H1 (cell line): ENCODE results near the gene SH3PXD2B. TPM values are rescaled to one million over a fixed set of nuclear protein-coding genes. Genes with fewer than 3 reads are reported as not detected.

Experiments used
- CTCF ChIA-PET: fragments of 300-600 bp; sonication (Branson Sonifier 250); formaldehyde crosslinking; loops from one replicate; lab custom pipeline; 2021; ENCODE audit not compliant: partially characterized antibody; lab: Charles Lee
- POLR2A ChIA-PET: fragments of 300-600 bp; sonication (Branson Sonifier 250); formaldehyde crosslinking; loops from one replicate; lab custom pipeline; 2021; ENCODE audit warnings: inconsistent platforms; ENCODE audit not compliant: partially characterized antibody; lab: Charles Lee
- DNase-seq, 2 experiments: peaks; one replicate each; pipeline versions ENCODE4 v3.0.0 to v3.0.0-alpha.2; 2010 to 2022; ENCODE audit warnings: low spot score in 2 of 2, low read depth in 1 of 2, mixed read lengths in 1 of 2
- FAIRE-seq: peaks from 2 replicates; lab custom pipeline; 2011; peaks lifted over from hg19 to GRCh38; lab: Jason Lieb, UNC
- H2AFZ ChIP-seq: 2 replicates; pipeline ENCODE4 v1.8.1; 2012; ENCODE audit warnings: low read length, inconsistent platforms
- H2AK5ac ChIP-seq: 2 replicates; pipeline ENCODE4 v1.6.1; 2013; ENCODE audit warnings: low read depth, low read length
- H2BK120ac ChIP-seq: replicated peaks from 2 replicates; pipeline ENCODE3; 2013; ENCODE audit warnings: low read depth, low read length, inconsistent platforms
- H2BK12ac ChIP-seq: 2 replicates; pipeline ENCODE4 v1.6.1; 2013; ENCODE audit warnings: low read depth, low read length
- H2BK15ac ChIP-seq: 2 replicates; pipeline ENCODE4 v1.6.1; 2013; ENCODE audit warnings: low read length
- H2BK20ac ChIP-seq: 2 replicates; pipeline ENCODE4 v1.6.1; 2013; ENCODE audit warnings: low read length
- H2BK5ac ChIP-seq: 2 replicates; pipeline ENCODE4 v1.6.1; 2013; ENCODE audit warnings: low read depth, low read length
- H3K14ac ChIP-seq: 2 replicates; pipeline ENCODE4 v1.6.1; 2013; ENCODE audit warnings: inconsistent platforms; ENCODE audit not compliant: insufficient read length
- H3K18ac ChIP-seq: 2 replicates; pipeline ENCODE4 v1.6.1; 2013; ENCODE audit warnings: low read length; ENCODE audit errors: extremely low read depth
- H3K23ac ChIP-seq: 2 replicates; pipeline ENCODE4 v1.6.1; 2013; ENCODE audit warnings: inconsistent platforms; ENCODE audit not compliant: insufficient read length
- H3K23me2 ChIP-seq: 2 replicates; pipeline ENCODE4 v1.6.1; 2013; ENCODE audit warnings: low read depth, low read length
- H3K27ac ChIP-seq: 2 replicates; pipeline ENCODE4 v1.6.1; 2011; ENCODE audit warnings: low read depth, low read length, inconsistent platforms
- H3K27me3 ChIP-seq, 4 experiments: replicated peaks in 1 of 4; 1 replicate in 1 of 4; 2 replicates in 3 of 4; pipeline versions ENCODE4 v1.6.1 to v1.8.1; 2011 to 2013; ENCODE audit warnings: low read length in 3 of 4, mild to moderate bottlenecking in 3 of 4, inconsistent platforms in 2 of 4, mixed read lengths in 2 of 4, moderate library complexity in 1 of 4; ENCODE audit not compliant: control insufficient read depth in 3 of 4, insufficient read depth in 3 of 4; ENCODE audit errors: extremely low read depth in 1 of 4
- H3K36me3 ChIP-seq, 4 experiments: 2 replicates each; pipeline versions ENCODE4 v1.6.1 to v1.8.1; 2011 to 2013; ENCODE audit warnings: mild to moderate bottlenecking in 4 of 4, low read length in 3 of 4, moderate library complexity in 2 of 4, control low read depth in 1 of 4, inconsistent platforms in 1 of 4; ENCODE audit not compliant: insufficient read depth in 4 of 4, control insufficient read depth in 2 of 4
- H3K4ac ChIP-seq: replicated peaks from 2 replicates; pipeline ENCODE3; 2013; ENCODE audit warnings: low read length, low read depth, mixed read lengths, inconsistent platforms; ENCODE audit not compliant: insufficient read length
- H3K4me1 ChIP-seq, 4 experiments: replicated peaks in 1 of 4; 1 replicate in 1 of 4; 2 replicates in 3 of 4; pipeline versions ENCODE4 v1.6.1 to v1.8.1; 2011 to 2013; ENCODE audit warnings: low read length in 3 of 4, inconsistent platforms in 2 of 4, mixed read lengths in 1 of 4; ENCODE audit not compliant: insufficient read depth in 4 of 4, control insufficient read depth in 3 of 4
- H3K4me2 ChIP-seq, 2 experiments: 2 replicates each; pipeline versions ENCODE4 v1.6.1 to v1.8.1; 2011 to 2013; ENCODE audit warnings: low read depth in 2 of 2, low read length in 2 of 2, control low read depth in 1 of 2, inconsistent platforms in 1 of 2, mild to moderate bottlenecking in 1 of 2; ENCODE audit not compliant: insufficient read depth in 1 of 2
- H3K4me3 ChIP-seq, 4 experiments: fragments of 200-600, 300-600 bp in 1 of 4; sonication (generic), shearing (Covaris generic), sonication (Bioruptor Twin) in 1 of 4; 2 replicates each; pipeline versions ENCODE4 v1.5.1 to v1.8.1; 2011 to 2016; ENCODE audit warnings: low read length in 4 of 4, low read depth in 3 of 4, control low read depth in 2 of 4, inconsistent platforms in 2 of 4, mild to moderate bottlenecking in 2 of 4, mixed read lengths in 1 of 4, moderate library complexity in 1 of 4; ENCODE audit not compliant: insufficient read depth in 2 of 4; ENCODE audit errors: extremely low read depth in 1 of 4
- H3K56ac ChIP-seq: replicated peaks from 2 replicates; pipeline ENCODE3; 2013; ENCODE audit warnings: low read depth, mild to moderate bottlenecking, mixed read lengths, low read length, inconsistent platforms; ENCODE audit not compliant: insufficient read length
- H3K79me1 ChIP-seq: 2 replicates; pipeline ENCODE4 v1.6.1; 2013; ENCODE audit warnings: low read depth, low read length, control low read depth
- H3K79me2 ChIP-seq, 2 experiments: 2 replicates each; pipeline versions ENCODE4 v1.6.1 to v1.8.1; 2012 to 2013; ENCODE audit warnings: low read length in 2 of 2, mild to moderate bottlenecking in 2 of 2, inconsistent platforms in 1 of 2; ENCODE audit not compliant: insufficient read depth in 2 of 2, control insufficient read depth in 1 of 2
- H3K9ac ChIP-seq, 4 experiments: replicated peaks in 1 of 4; 1 replicate in 1 of 4; 2 replicates in 3 of 4; pipeline versions ENCODE4 v1.6.1 to v1.8.1; 2011 to 2013; ENCODE audit warnings: low read depth in 3 of 4, low read length in 3 of 4, control low read depth in 2 of 4, mild to moderate bottlenecking in 2 of 4, moderate library complexity in 2 of 4, inconsistent platforms in 1 of 4; ENCODE audit errors: extremely low read depth in 1 of 4
- H3K9me3 ChIP-seq, 2 experiments: 2 replicates each; pipeline versions ENCODE4 v1.6.1 to v1.8.1; 2012 to 2013; ENCODE audit warnings: mild to moderate bottlenecking in 2 of 2, moderate library complexity in 2 of 2, control low read depth in 1 of 2, inconsistent platforms in 1 of 2, low read depth in 1 of 2, low read length in 1 of 2, mixed read lengths in 1 of 2; ENCODE audit not compliant: insufficient read depth in 2 of 2
- H4K20me1 ChIP-seq, 2 experiments: replicated peaks in 1 of 2; 2 replicates each; pipeline versions ENCODE3 to v1.8.1; 2011 to 2013; ENCODE audit warnings: inconsistent platforms in 2 of 2, low read length in 2 of 2, mild to moderate bottlenecking in 1 of 2; ENCODE audit not compliant: insufficient read depth in 2 of 2, control insufficient read depth in 1 of 2
- H4K5ac ChIP-seq: 2 replicates; pipeline ENCODE4 v1.6.1; 2013; ENCODE audit warnings: low read length, low read depth, mixed read lengths, inconsistent platforms; ENCODE audit not compliant: insufficient read length
- H4K8ac ChIP-seq: 2 replicates; pipeline ENCODE4 v1.8.0; 2013; ENCODE audit warnings: mild to moderate bottlenecking, moderate library complexity, low read length, inconsistent platforms; ENCODE audit not compliant: insufficient read depth; ENCODE audit errors: extremely low read depth
- H4K91ac ChIP-seq: replicated peaks from 2 replicates; pipeline ENCODE3; 2013; ENCODE audit warnings: low read length, mixed read lengths, inconsistent platforms; ENCODE audit not compliant: insufficient read length
- CBX8 ChIP-seq: fragments of 300-800, 300-1000 bp; sonication (generic); IDR thresholded peaks from 2 replicates; pipeline ENCODE4 v1.7.1; 2016; ENCODE audit warnings: low read depth, low read length, borderline replicate concordance
- CHD1 ChIP-seq: IDR thresholded peaks from 2 replicates; pipeline ENCODE4 v1.6.1; 2012; ENCODE audit warnings: low read depth, low read length, improper control_type of control experiment
- CTBP2 ChIP-seq: IDR thresholded peaks from 2 replicates; pipeline ENCODE4 v1.7.0; 2011; ENCODE audit warnings: borderline replicate concordance, mild to moderate bottlenecking, moderate library complexity, mixed read lengths, low read length; ENCODE audit not compliant: insufficient read depth, insufficient read length
- GTF2F1 ChIP-seq: IDR thresholded peaks from 2 replicates; pipeline ENCODE4 v1.6.1; 2012; ENCODE audit warnings: low read depth, low read length, improper control_type of control experiment, borderline replicate concordance
- NANOG ChIP-seq: IDR thresholded peaks from 2 replicates; pipeline ENCODE4 v1.6.1; 2011; ENCODE audit warnings: low read length, low read depth, mild to moderate bottlenecking, inconsistent platforms; ENCODE audit not compliant: insufficient read depth, poor library complexity, severe bottlenecking
- POLR2A ChIP-seq, 2 experiments: IDR thresholded peaks; 1 replicate in 1 of 2; 2 replicates in 1 of 2; pipeline ENCODE4 v1.6.1; 2011; ENCODE audit warnings: low read depth in 2 of 2, low read length in 2 of 2, mild to moderate bottlenecking in 2 of 2; ENCODE audit errors: control extremely low read depth in 1 of 2
- SUZ12 ChIP-seq: fragments of 200-600 bp; sonication (generic); IDR thresholded peaks from 2 replicates; pipeline ENCODE4 v1.6.1; 2012; ENCODE audit warnings: mild to moderate bottlenecking, inconsistent platforms, low read length, moderate library complexity, mixed read lengths
- TAF1 ChIP-seq: IDR thresholded peaks from 2 replicates; pipeline ENCODE4 v1.6.1; 2011; ENCODE audit warnings: mild to moderate bottlenecking, low read depth, low read length
- USF2 ChIP-seq: IDR thresholded peaks from 2 replicates; pipeline ENCODE4 v1.6.1; 2011; ENCODE audit warnings: low read length, improper control_type of control experiment
- WGBS, 2 experiments: shearing (Covaris generic) in 1 of 2; methylation state at CpG; one replicate each; pipeline versions ENCODE4 v1.1.6 to v1.1.7; 2013 to 2015; ENCODE audit warnings: low lambda C conversion rate in 2 of 2, mixed read lengths in 2 of 2, inconsistent platforms in 1 of 2, low coverage in 1 of 2, missing lambda C conversion rate in 1 of 2; ENCODE audit not compliant: insufficient replicate concordance in 2 of 2, insufficient coverage in 1 of 2, insufficient read length in 1 of 2; ENCODE audit errors: extremely low coverage in 1 of 2, missing lambda C conversion rate in 1 of 2; 5-methylcytosine and 5-hydroxymethylcytosine counted together
- polyA plus RNA-seq, 7 experiments: library from polyadenylated mRNA; depleted of rRNA in 3 of 7; stranded (reverse) in 5 of 7; unstranded in 2 of 7; fragments of >200 nt in 5 of 7; fragments of 200-250 nt in 2 of 7; gene quantifications; 1 replicate in 5 of 7; 2 replicates in 1 of 7; 4 replicates in 1 of 7; pipeline versions ENCODE4 v1.2.1 to v1.2.3, GENCODE V29; 2011 to 2013; ENCODE audit warnings: missing spikeins in 2 of 7, mixed read lengths in 2 of 7
- total RNA-seq: library from RNA; stranded (reverse); fragmentation: NEBNext Ultra II Directional; extraction: Animal tissue kit (Norgen Biotek cat#: 25700); gene quantifications from 2 replicates; pipeline ENCODE4 v1.2.1, GENCODE V29; 2021
- TF ChIP-seq, protein P1 (sequence below): IDR thresholded peaks from 2 replicates; pipeline ENCODE4 v1.6.1; 2011; ENCODE audit warnings: low read depth, mild to moderate bottlenecking, low read length; ENCODE audit not compliant: insufficient read depth

The SH3PXD2B gene
- total and polyA plus RNA-seq, 2 of the 8 experiments (the other 6 are each of a cell fraction or from before 2014, with no cell fraction given): 32.9 to 72.9 TPM

DNA sequence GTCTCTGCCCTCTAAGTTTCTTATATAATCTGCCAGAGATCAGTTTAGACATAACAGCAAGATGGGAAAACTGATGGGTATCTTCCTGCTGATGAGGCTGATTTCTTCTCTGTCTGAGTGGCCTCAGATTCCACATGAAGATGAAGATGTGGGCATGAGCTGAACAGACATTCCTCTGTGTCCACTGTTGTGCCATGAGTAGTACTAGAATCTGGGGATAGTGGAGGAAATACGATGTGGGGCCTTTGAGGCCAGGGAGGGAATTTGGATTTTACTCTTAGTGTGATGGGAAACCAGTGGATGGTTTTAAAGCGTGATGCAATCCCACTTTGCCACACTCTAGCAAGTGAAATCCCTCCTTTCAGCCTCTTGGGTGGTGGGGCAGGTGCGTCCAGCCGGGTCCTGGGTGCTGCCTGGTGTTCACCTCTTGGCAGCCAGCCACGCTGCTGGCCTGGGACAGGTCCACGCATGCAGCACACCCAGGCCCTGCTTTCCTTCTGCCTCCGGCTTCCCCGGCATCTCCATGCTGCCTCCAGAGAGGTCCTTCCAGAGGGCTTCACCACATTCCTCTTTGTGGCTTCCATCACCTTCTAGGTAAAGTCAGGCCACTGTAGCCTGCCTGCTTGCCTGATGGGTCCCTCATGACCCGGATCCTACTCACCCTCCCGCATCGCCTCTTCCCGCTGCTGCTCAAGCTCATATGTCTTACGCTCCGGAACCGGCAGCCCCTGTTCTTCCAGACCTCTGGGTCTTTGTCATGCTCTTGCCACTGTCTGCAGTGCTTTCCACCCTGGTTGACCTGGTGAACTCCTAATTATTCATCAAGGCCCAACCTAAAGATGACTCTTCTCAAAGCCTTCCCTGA is 28.1 kb upstream of the SH3PXD2B start:
- WGBS, 2 experiments: 83% methylated on average over 15 of the region's 15 CpGs; no CpG with 5 or more reads in 1 of the 2 experiments
- Histone ChIP-seq H3K4me1 (peaks cover 0 to 4% (median 2%) of the 10 kb centered on the region in 4 experiments; a peak in 2 of 7 replicates), H3K23ac (no peak overlapping the region), H4K91ac (no peak overlapping the region), H4K8ac (no peak overlapping the region), H2BK5ac (no peak overlapping the region), H2BK20ac (no peak overlapping the region), H4K5ac (no peak overlapping the region), H3K4me3 (no peak overlapping the region), H3K14ac (no peak overlapping the region), H3K23me2 (no peaks in the 10 kb centered on the region), H2AK5ac (no peak overlapping the region), H2BK120ac (no peak overlapping the region), H3K4ac (no peak overlapping the region), H4K20me1 (no peaks in the 10 kb centered on the region), H3K9ac (no peak overlapping the region), H3K27me3 (peaks cover 0 to 2% (median 0%) of the 10 kb centered on the region in 4 experiments; a peak in 2 of 7 replicates), H2BK15ac (no peak overlapping the region), H3K79me1 (no peaks in the 10 kb centered on the region), H3K18ac (no peak overlapping the region), H3K36me3 (no peaks in the 10 kb centered on the region), H3K27ac (no peak overlapping the region), H3K56ac (no peak overlapping the region), H3K9me3 (peaks cover 0 to 6% of the 10 kb centered on the region in 2 experiments; a peak in 1 of 4 replicates), H3K79me2 (no peaks in the 10 kb centered on the region), H2BK12ac (no peak overlapping the region), H3K4me2 (no peak overlapping the region), H2AFZ (no peak overlapping the region)
- CTCF ChIA-PET: interaction anchor here (0.7 to 8.6 kb wide), 9 partner anchors 10 to 232 kb away, joined by 3 to 170 read pairs (median 3); no protein-coding TSS in a partner anchor
- FAIRE-seq (no peak), DNase-seq (no peak)
- POLR2A ChIA-PET: interaction anchor here (0.6 kb wide), 1 partner anchor 193 kb away, joined by 3 read pairs; no protein-coding TSS in a partner anchor
- TF ChIP-seq SUZ12: no peak
- TF ChIP-seq POLR2A (IDR thresholded peaks at IDR 0.05; ENCODE audit: control extremely low read depth in 1 of 2, low read depth in 2 of 2, low read length in 2 of 2): no peak
- TF ChIP-seq CBX8: no peak
- TF ChIP-seq, protein P1, sequence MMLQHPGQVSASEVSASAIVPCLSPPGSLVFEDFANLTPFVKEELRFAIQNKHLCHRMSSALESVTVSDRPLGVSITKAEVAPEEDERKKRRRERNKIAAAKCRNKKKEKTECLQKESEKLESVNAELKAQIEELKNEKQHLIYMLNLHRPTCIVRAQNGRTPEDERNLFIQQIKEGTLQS: no peak
- no peak for TF ChIP-seq TAF1
- TF ChIP-seq NANOG: no peak
- no peak for TF ChIP-seq GTF2F1
- no peak for TF ChIP-seq USF2
- no peak for TF ChIP-seq CHD1
- no peak for TF ChIP-seq CTBP2
